WTC11 (cell line): ENCODE results near the gene STRADB.

Experiments
- ESRRA ChIP-seq: sonication (generic); formaldehyde crosslinking; IDR thresholded peaks from 2 replicates; pipeline ENCODE4 v1.8.1; 2022; ENCODE audit warnings: mild to moderate bottlenecking, missing genetic modification reagents, borderline replicate concordance
- GABPB1 ChIP-seq: sonication (generic); formaldehyde crosslinking; IDR thresholded peaks from 2 replicates; pipeline ENCODE4 v1.8.1; 2023; ENCODE audit warnings: mild to moderate bottlenecking, missing genetic modification reagents
- KAT7 ChIP-seq: sonication (generic); formaldehyde crosslinking; IDR thresholded peaks from 2 replicates; pipeline ENCODE4 v1.8.1; 2023; ENCODE audit warnings: missing genetic modification reagents, mild to moderate bottlenecking, borderline replicate concordance
- ZNF232 ChIP-seq: sonication (generic); formaldehyde crosslinking; IDR thresholded peaks from 2 replicates; pipeline ENCODE4 v1.8.0; 2022; ENCODE audit warnings: mild to moderate bottlenecking, missing genetic modification reagents
- ZNF263 ChIP-seq: sonication (generic); formaldehyde crosslinking; IDR thresholded peaks from 2 replicates; pipeline ENCODE4 v1.8.1; 2022; ENCODE audit warnings: low read depth, mild to moderate bottlenecking, moderate library complexity, missing genetic modification reagents
- TF ChIP-seq, protein P1 (sequence below): fragments of 200-600 bp; IDR thresholded peaks from 2 replicates; pipeline ENCODE4 v1.8.0; 2022; ENCODE audit warnings: antibody characterized with exemption
- TF ChIP-seq, protein P2 (sequence below): sonication (generic); formaldehyde crosslinking; conservative IDR thresholded peaks from 2 replicates; pipeline ENCODE4 v1.8.1; 2023; ENCODE audit warnings: mild to moderate bottlenecking, low read depth, missing genetic modification reagents, moderate library complexity
- TF ChIP-seq, protein P3 (sequence below): sonication (generic); formaldehyde crosslinking; IDR thresholded peaks from 2 replicates; pipeline ENCODE4 v1.8.1; 2022; ENCODE audit warnings: low read depth, missing genetic modification reagents, borderline replicate concordance
- TF ChIP-seq, protein P4 (sequence below): sonication (generic); formaldehyde crosslinking; IDR thresholded peaks from 2 replicates; pipeline ENCODE4 v1.8.1; 2022; ENCODE audit warnings: missing genetic modification reagents, borderline replicate concordance

DNA sequence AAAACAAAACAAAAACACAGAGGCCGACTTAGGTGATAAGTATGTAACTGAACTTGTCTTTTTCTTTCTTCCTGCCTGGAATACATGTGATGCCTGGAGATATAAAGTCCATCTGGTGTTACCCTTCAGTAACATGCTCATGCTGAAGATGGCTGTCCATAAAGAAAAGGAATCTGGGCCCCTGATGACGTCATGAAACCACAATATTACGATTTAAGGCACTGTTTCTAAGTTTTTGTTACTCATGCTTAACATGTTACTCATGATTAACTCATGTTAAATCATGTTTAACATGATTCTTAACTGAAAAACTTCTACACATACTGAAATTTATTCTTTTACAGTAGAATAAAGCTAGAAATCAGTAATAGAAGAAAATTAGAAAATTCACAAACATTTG is 49.0 kb downstream of the STRADB start:
- TF ChIP-seq ZNF232 (CRISPR knock-in tag) (no peak), ESRRA (CRISPR knock-in tag) (no peak), ZNF263 (CRISPR knock-in tag) (no peak), GABPB1 (CRISPR knock-in tag) (no peak), KAT7 (CRISPR knock-in tag) (no peak)
- TF ChIP-seq, protein P1, sequence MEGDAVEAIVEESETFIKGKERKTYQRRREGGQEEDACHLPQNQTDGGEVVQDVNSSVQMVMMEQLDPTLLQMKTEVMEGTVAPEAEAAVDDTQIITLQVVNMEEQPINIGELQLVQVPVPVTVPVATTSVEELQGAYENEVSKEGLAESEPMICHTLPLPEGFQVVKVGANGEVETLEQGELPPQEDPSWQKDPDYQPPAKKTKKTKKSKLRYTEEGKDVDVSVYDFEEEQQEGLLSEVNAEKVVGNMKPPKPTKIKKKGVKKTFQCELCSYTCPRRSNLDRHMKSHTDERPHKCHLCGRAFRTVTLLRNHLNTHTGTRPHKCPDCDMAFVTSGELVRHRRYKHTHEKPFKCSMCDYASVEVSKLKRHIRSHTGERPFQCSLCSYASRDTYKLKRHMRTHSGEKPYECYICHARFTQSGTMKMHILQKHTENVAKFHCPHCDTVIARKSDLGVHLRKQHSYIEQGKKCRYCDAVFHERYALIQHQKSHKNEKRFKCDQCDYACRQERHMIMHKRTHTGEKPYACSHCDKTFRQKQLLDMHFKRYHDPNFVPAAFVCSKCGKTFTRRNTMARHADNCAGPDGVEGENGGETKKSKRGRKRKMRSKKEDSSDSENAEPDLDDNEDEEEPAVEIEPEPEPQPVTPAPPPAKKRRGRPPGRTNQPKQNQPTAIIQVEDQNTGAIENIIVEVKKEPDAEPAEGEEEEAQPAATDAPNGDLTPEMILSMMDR, result no peak
- TF ChIP-seq, protein P2, sequence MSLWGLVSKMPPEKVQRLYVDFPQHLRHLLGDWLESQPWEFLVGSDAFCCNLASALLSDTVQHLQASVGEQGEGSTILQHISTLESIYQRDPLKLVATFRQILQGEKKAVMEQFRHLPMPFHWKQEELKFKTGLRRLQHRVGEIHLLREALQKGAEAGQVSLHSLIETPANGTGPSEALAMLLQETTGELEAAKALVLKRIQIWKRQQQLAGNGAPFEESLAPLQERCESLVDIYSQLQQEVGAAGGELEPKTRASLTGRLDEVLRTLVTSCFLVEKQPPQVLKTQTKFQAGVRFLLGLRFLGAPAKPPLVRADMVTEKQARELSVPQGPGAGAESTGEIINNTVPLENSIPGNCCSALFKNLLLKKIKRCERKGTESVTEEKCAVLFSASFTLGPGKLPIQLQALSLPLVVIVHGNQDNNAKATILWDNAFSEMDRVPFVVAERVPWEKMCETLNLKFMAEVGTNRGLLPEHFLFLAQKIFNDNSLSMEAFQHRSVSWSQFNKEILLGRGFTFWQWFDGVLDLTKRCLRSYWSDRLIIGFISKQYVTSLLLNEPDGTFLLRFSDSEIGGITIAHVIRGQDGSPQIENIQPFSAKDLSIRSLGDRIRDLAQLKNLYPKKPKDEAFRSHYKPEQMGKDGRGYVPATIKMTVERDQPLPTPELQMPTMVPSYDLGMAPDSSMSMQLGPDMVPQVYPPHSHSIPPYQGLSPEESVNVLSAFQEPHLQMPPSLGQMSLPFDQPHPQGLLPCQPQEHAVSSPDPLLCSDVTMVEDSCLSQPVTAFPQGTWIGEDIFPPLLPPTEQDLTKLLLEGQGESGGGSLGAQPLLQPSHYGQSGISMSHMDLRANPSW, result no peak
- TF ChIP-seq, protein P3, sequence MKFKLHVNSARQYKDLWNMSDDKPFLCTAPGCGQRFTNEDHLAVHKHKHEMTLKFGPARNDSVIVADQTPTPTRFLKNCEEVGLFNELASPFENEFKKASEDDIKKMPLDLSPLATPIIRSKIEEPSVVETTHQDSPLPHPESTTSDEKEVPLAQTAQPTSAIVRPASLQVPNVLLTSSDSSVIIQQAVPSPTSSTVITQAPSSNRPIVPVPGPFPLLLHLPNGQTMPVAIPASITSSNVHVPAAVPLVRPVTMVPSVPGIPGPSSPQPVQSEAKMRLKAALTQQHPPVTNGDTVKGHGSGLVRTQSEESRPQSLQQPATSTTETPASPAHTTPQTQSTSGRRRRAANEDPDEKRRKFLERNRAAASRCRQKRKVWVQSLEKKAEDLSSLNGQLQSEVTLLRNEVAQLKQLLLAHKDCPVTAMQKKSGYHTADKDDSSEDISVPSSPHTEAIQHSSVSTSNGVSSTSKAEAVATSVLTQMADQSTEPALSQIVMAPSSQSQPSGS, result no peak
- TF ChIP-seq, protein P4, sequence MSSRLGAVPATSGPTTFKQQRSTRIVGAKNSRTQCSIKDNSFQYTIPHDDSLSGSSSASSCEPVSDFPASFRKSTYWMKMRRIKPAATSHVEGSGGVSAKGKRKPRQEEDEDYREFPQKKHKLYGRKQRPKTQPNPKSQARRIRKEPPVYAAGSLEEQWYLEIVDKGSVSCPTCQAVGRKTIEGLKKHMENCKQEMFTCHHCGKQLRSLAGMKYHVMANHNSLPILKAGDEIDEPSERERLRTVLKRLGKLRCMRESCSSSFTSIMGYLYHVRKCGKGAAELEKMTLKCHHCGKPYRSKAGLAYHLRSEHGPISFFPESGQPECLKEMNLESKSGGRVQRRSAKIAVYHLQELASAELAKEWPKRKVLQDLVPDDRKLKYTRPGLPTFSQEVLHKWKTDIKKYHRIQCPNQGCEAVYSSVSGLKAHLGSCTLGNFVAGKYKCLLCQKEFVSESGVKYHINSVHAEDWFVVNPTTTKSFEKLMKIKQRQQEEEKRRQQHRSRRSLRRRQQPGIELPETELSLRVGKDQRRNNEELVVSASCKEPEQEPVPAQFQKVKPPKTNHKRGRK, result no peak
